Endothelial cell of umbilical vein (primary cell): ENCODE results near the gene DVL1. TPM values are rescaled to one million over a fixed set of nuclear protein-coding genes. Genes with fewer than 3 reads are reported as not detected.

Source experiments
- BruUV-seq: library from RNA; stranded (reverse); fragments of 400-500 nt; replicated peaks from 2 replicates; lab custom pipeline; 2021; lab: Mats Ljungman, UMichigan
- CTCF ChIA-PET: fragments of 300-600, 350-600 bp; sonication (Branson Sonifier 250); formaldehyde crosslinking; loops from one replicate; lab custom pipeline; 2021; ENCODE audit warnings: antibody characterized with exemption, inconsistent platforms; lab: Charles Lee
- POLR2A ChIA-PET: fragments of 300-600, 350-600 bp; sonication (Branson Sonifier 250); formaldehyde crosslinking; loops from one replicate; lab custom pipeline; 2021; ENCODE audit warnings: antibody characterized with exemption, inconsistent platforms; lab: Charles Lee
- DNase-seq: peaks from one replicate; pipeline ENCODE4 v3.0.0-alpha.2; 2011; ENCODE audit warnings: low read depth, low spot score
- FAIRE-seq: peaks from 2 replicates; lab custom pipeline; 2011; peaks lifted over from hg19 to GRCh38; lab: Jason Lieb, UNC
- H2AFZ ChIP-seq: 2 replicates; pipeline ENCODE4 v1.6.0; 2012; ENCODE audit warnings: low read depth, low read length, control low read depth, inconsistent platforms
- H3K27ac ChIP-seq: 2 replicates; pipeline ENCODE4 v1.5.1; 2011; ENCODE audit warnings: low read depth, mild to moderate bottlenecking, control low read depth, low read length, moderate library complexity; ENCODE audit not compliant: insufficient read depth
- H3K27me3 ChIP-seq, 2 experiments: 2 replicates each; pipeline versions ENCODE4 v1.6.0 to v1.6.1; 2011; ENCODE audit warnings: low read length in 2 of 2, mixed read lengths in 1 of 2; ENCODE audit not compliant: control insufficient read depth in 2 of 2, insufficient read depth in 2 of 2
- H3K36me3 ChIP-seq, 2 experiments: 2 replicates in 1 of 2; 3 replicates in 1 of 2; pipeline ENCODE4 v1.5.1; 2011; ENCODE audit warnings: low read length in 2 of 2, mild to moderate bottlenecking in 1 of 2, moderate library complexity in 1 of 2; ENCODE audit not compliant: control insufficient read depth in 2 of 2, insufficient read depth in 2 of 2; ENCODE audit errors: extremely low read depth in 1 of 2
- H3K4me1 ChIP-seq: 3 replicates; pipeline ENCODE4 v1.5.1; 2011; ENCODE audit warnings: mild to moderate bottlenecking, low read length; ENCODE audit not compliant: control insufficient read depth, insufficient read depth; ENCODE audit errors: extremely low read depth
- H3K4me2 ChIP-seq: 2 replicates; pipeline ENCODE4 v1.6.1; 2011; ENCODE audit warnings: low read length, control low read depth, mixed read lengths; ENCODE audit not compliant: insufficient read depth
- H3K4me3 ChIP-seq, 3 experiments: fragments of 200-600 bp in 1 of 3; sonication (generic), shearing (Covaris generic) in 1 of 3; replicated peaks in 1 of 3; 2 replicates each; pipeline ENCODE4 v1.5.1; 2011 to 2016; ENCODE audit warnings: control low read depth in 3 of 3, low read length in 3 of 3, mild to moderate bottlenecking in 2 of 3, inconsistent platforms in 1 of 3, low read depth in 1 of 3, moderate library complexity in 1 of 3; ENCODE audit not compliant: insufficient read depth in 1 of 3
- H3K79me2 ChIP-seq: 2 replicates; pipeline ENCODE4 v1.6.0; 2012; ENCODE audit warnings: low read length, inconsistent platforms; ENCODE audit not compliant: control insufficient read depth, insufficient read depth
- H3K9ac ChIP-seq: replicated peaks from 2 replicates; pipeline ENCODE3; 2011; ENCODE audit warnings: low read length, control low read depth; ENCODE audit not compliant: insufficient read depth; ENCODE audit errors: extremely low read depth
- H3K9me1 ChIP-seq: replicated peaks from 3 replicates; pipeline ENCODE4 v1.6.0; 2011; ENCODE audit warnings: mild to moderate bottlenecking, low read length; ENCODE audit not compliant: control insufficient read depth, insufficient read depth; ENCODE audit errors: extremely low read depth
- H3K9me3 ChIP-seq: replicated peaks from 2 replicates; pipeline ENCODE4 v1.5.1; 2012; ENCODE audit warnings: low read length, inconsistent platforms; ENCODE audit not compliant: control insufficient read depth, insufficient read depth
- H4K20me1 ChIP-seq: replicated peaks from 2 replicates; pipeline ENCODE3; 2011; ENCODE audit warnings: mild to moderate bottlenecking, low read length; ENCODE audit not compliant: control insufficient read depth, insufficient read depth; ENCODE audit errors: extremely low read depth
- CTCF ChIP-seq, 2 donors: IDR thresholded peaks; 1 replicate in 1 of 2; 2 replicates in 1 of 2; pipeline ENCODE4 v1.5.1; 2011; ENCODE audit warnings: low read length in 2 of 2, mild to moderate bottlenecking in 2 of 2, moderate library complexity in 2 of 2, control low read depth in 1 of 2, inconsistent platforms in 1 of 2, low read depth in 1 of 2; ENCODE audit not compliant: insufficient read depth in 1 of 2; ENCODE audit errors: extremely low read depth in 1 of 2
- EZH2 ChIP-seq: IDR thresholded peaks from 2 replicates; pipeline ENCODE4 v1.6.1; 2012; ENCODE audit warnings: borderline replicate concordance, low read depth, mild to moderate bottlenecking, moderate library complexity, low read length, inconsistent platforms; ENCODE audit not compliant: severe bottlenecking
- FOS ChIP-seq: IDR thresholded peaks from 2 replicates; pipeline ENCODE4 v1.6.1; 2011; ENCODE audit warnings: mild to moderate bottlenecking, low read length, moderate library complexity, borderline replicate concordance; ENCODE audit not compliant: insufficient read depth
- GATA2 ChIP-seq: IDR thresholded peaks from 2 replicates; pipeline ENCODE4 v1.7.0; 2011; ENCODE audit warnings: low read depth, mild to moderate bottlenecking, moderate library complexity, mixed read lengths, low read length; ENCODE audit not compliant: insufficient read length, insufficient read depth
- JUN ChIP-seq: IDR thresholded peaks from 2 replicates; pipeline ENCODE4 v1.6.1; 2011; ENCODE audit warnings: borderline replicate concordance, low read depth; ENCODE audit not compliant: insufficient read length, insufficient read depth
- MAX ChIP-seq: IDR thresholded peaks from 2 replicates; pipeline ENCODE4 v1.6.1; 2011; ENCODE audit not compliant: insufficient read depth, insufficient read length
- MYC ChIP-seq: IDR thresholded peaks from one replicate; pipeline ENCODE4 v1.6.1; 2011; ENCODE audit warnings: mild to moderate bottlenecking, low read depth, low read length
- POLR2A ChIP-seq: IDR thresholded peaks from 2 replicates; pipeline ENCODE4 v1.6.1; 2012; ENCODE audit warnings: low read depth, mild to moderate bottlenecking, control low read depth, low read length
- POLR2AphosphoS5 ChIP-seq: IDR thresholded peaks from 2 replicates; pipeline ENCODE4 v1.6.1; 2012; ENCODE audit warnings: low read depth, mild to moderate bottlenecking, control low read depth, low read length, moderate library complexity; ENCODE audit not compliant: insufficient read depth
- dilution Hi-C: fragments of 300-500 bp; cut with MboI; formaldehyde crosslinking; loops from one replicate; pipeline ENCODE4 v1.15.0; 2019; ENCODE audit warnings: low sequenced_read_pairs; ENCODE audit not compliant: extremely low pct_ligation_motif_present
- intact Hi-C: fragments of 100-400 bp; cut with micrococcal nuclease; formaldehyde crosslinking; loops from one replicate; pipeline ENCODE4 v1.10.0; 2022
- polyA plus RNA-seq, 4 experiments: library from polyadenylated mRNA; depleted of rRNA in 3 of 4; stranded (reverse) in 3 of 4; unstranded in 1 of 4; fragments of >200 nt; gene quantifications; 2 replicates each; pipeline versions ENCODE4 v1.2.1 to v1.2.3, GENCODE V29; 2011 to 2012; ENCODE audit warnings: missing spikeins in 1 of 4
- total RNA-seq: library from RNA; stranded (reverse); gene quantifications from 2 replicates; pipeline ENCODE4 v1.2.3, GENCODE V29; 2021

DVL1 gene
- total and polyA plus RNA-seq, 2 donors (not counting 3 experiments of a cell fraction or from before 2014, with no cell fraction given) = 26.8 to 36.5 TPM

GRCh38 chr1:1342061-1342562 is 7.1 kb downstream of the DVL1 start:
- H3K4me3 ChIP-seq = no peak overlapping the region
- H3K9me3 ChIP-seq = no peaks in the 10 kb centered on the region
- no peak overlapping the region for H2AFZ ChIP-seq
- ChIA-PET CTCF (no interaction called here), POLR2A (no interaction called here)
- TF ChIP-seq MYC = no peak
- TF ChIP-seq EZH2 = no peak
- TF ChIP-seq JUN = no peak
- no peak for TF ChIP-seq CTCF (IDR thresholded peaks at IDR 0.05; ENCODE audit: extremely low read depth in 1 of 2, insufficient read depth in 1 of 2, low read depth in 1 of 2, low read length in 2 of 2)
- TF ChIP-seq MAX = no peak
- no peak for TF ChIP-seq POLR2A
- TF ChIP-seq GATA2 = no peak
- TF ChIP-seq FOS = no peak
- TF ChIP-seq POLR2AphosphoS5 = no peak
- H3K79me2 ChIP-seq = peaks cover 17% of the 10 kb centered on the region
- no peak overlapping the region for H3K9ac ChIP-seq
- no peak for DNase-seq
- FAIRE-seq = no peak
- no peaks in the 10 kb centered on the region for H3K9me1 ChIP-seq
- intact Hi-C loops = no loop called here
- no peak overlapping the region for H3K4me2 ChIP-seq
- H3K27ac ChIP-seq = no peak overlapping the region
- no peaks in the 10 kb centered on the region for H3K4me1 ChIP-seq
- no peaks in the 10 kb centered on the region for H3K27me3 ChIP-seq
- H3K36me3 ChIP-seq = peaks cover 0 to 17% of the 10 kb centered on the region in 2 experiments
- BruUV-seq = no TSS peak
- H4K20me1 ChIP-seq = no peaks in the 10 kb centered on the region
- dilution Hi-C loops = no loop called here
